ENCODE measurements around the gene MS4A2.
"Not testable (repeated sequence)": the region's sequence is repeated elsewhere in the genome, so short reads cannot be mapped to it uniquely, and the experiment has no call there.

- TF ChIP-seq, protein P1, sequence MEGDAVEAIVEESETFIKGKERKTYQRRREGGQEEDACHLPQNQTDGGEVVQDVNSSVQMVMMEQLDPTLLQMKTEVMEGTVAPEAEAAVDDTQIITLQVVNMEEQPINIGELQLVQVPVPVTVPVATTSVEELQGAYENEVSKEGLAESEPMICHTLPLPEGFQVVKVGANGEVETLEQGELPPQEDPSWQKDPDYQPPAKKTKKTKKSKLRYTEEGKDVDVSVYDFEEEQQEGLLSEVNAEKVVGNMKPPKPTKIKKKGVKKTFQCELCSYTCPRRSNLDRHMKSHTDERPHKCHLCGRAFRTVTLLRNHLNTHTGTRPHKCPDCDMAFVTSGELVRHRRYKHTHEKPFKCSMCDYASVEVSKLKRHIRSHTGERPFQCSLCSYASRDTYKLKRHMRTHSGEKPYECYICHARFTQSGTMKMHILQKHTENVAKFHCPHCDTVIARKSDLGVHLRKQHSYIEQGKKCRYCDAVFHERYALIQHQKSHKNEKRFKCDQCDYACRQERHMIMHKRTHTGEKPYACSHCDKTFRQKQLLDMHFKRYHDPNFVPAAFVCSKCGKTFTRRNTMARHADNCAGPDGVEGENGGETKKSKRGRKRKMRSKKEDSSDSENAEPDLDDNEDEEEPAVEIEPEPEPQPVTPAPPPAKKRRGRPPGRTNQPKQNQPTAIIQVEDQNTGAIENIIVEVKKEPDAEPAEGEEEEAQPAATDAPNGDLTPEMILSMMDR (IDR thresholded peaks at IDR 0.05 in 8 of 11, conservative IDR thresholded peaks at IDR 0.05 in 3 of 11): not testable (repeated sequence)
- not testable (repeated sequence) for TF ChIP-seq POLR2AphosphoS5, POLR2A (IDR thresholded peaks at IDR 0.05)
Measured at GRCh38 chr11:60128866-60129265, 40.4 kb downstream of the MS4A2 start.

Measured in spleen (tissue), 7 donors.